Esophagus (tissue), 2 donors: ENCODE results near the gene TGFBR1. TPM values are rescaled to one million over a fixed set of nuclear protein-coding genes. Genes with fewer than 3 reads are reported as not detected.
"Not testable (repeated sequence)": the region's sequence is repeated elsewhere in the genome, so short reads cannot be mapped to it uniquely, and the experiment has no call there.

Experiments
- H3K27ac ChIP-seq, 2 donors: one replicate each; pipeline ENCODE4 v1.5.1; 2013; ENCODE audit warnings: low read depth in 2 of 2, mild to moderate bottlenecking in 2 of 2, inconsistent platforms in 1 of 2, low read length in 1 of 2, moderate library complexity in 1 of 2
- H3K27me3 ChIP-seq, 2 donors: one replicate each; pipeline ENCODE4 v1.6.1; 2013; ENCODE audit warnings: low read length in 2 of 2, control low read depth in 1 of 2, mild to moderate bottlenecking in 1 of 2; ENCODE audit not compliant: insufficient read depth in 2 of 2, control insufficient read depth in 1 of 2
- H3K36me3 ChIP-seq, 2 donors: one replicate each; pipeline ENCODE4 v1.6.1; 2013; ENCODE audit warnings: low read length in 1 of 2; ENCODE audit not compliant: control insufficient read depth in 2 of 2, insufficient read depth in 2 of 2
- H3K4me1 ChIP-seq, 2 donors: one replicate each; pipeline ENCODE4 v1.6.1; 2013; ENCODE audit warnings: low read length in 1 of 2; ENCODE audit not compliant: control insufficient read depth in 2 of 2, insufficient read depth in 2 of 2
- H3K4me3 ChIP-seq, 2 donors: one replicate each; pipeline ENCODE4 v1.5.1; 2013; ENCODE audit warnings: low read length in 2 of 2, mild to moderate bottlenecking in 2 of 2, low read depth in 1 of 2, moderate library complexity in 1 of 2
- H3K9me3 ChIP-seq, 2 donors: one replicate each; pipeline ENCODE4 v1.6.1; 2013; ENCODE audit warnings: mild to moderate bottlenecking in 2 of 2, low read depth in 1 of 2, low read length in 1 of 2, moderate library complexity in 1 of 2; ENCODE audit not compliant: control insufficient read depth in 2 of 2, insufficient read depth in 1 of 2
- WGBS, 2 donors: extraction: QIAGEN DNeasy Blood & Tissue Kit; methylation state at CpG; one replicate each; pipeline ENCODE4 v1.1.7; 2013; 5-methylcytosine and 5-hydroxymethylcytosine counted together
- polyA plus RNA-seq, 2 donors: library from polyadenylated mRNA; stranded (reverse); fragments of 200-250 nt; gene quantifications; one replicate each; pipeline ENCODE4 v1.2.3, GENCODE V29; 2013
- donor health status: healthy with polysubstance abuse.
- donor health status: Bipolar disorder and iron deficiency.

TGFBR1 gene
- polyA plus RNA-seq, 2 donors: 6.6 TPM

- Histone ChIP-seq H3K36me3 (no peaks in the 10 kb centered on the region), H3K4me3 (no peak overlapping the region), H3K27ac (no peak overlapping the region), H3K4me1 (no peaks in the 10 kb centered on the region), H3K27me3 (no peaks in the 10 kb centered on the region), H3K9me3 (no peaks in the 10 kb centered on the region)
- WGBS, 2 donors: 89 to 93% methylated on average over 5 of the region's 5 CpGs
Measured at GRCh38 chr9:99090336-99091130, 14.4 kb upstream of the TGFBR1 start.

- Histone ChIP-seq H3K36me3 (no peaks in the 10 kb centered on the region), H3K4me3 (no peak overlapping the region), H3K4me1 (no peaks in the 10 kb centered on the region), H3K27me3 (no peaks in the 10 kb centered on the region), H3K27ac (no peak overlapping the region), H3K9me3 (no peaks in the 10 kb centered on the region)
- WGBS, 2 donors: 72 to 81% methylated on average over 6 of the region's 6 CpGs
Measured at GRCh38 chr9:99092643-99093491, 12.0 kb upstream of the TGFBR1 start.

- WGBS, 2 donors: 82 to 85% methylated on average over 3 of the region's 3 CpGs
- no peaks in the 10 kb centered on the region for H3K4me1 ChIP-seq
- H3K36me3 ChIP-seq: no peaks in the 10 kb centered on the region
Measured at GRCh38 chr9:99093492-99093791, 11.5 kb upstream of the TGFBR1 start.

GRCh38 chr9:99095565-99095964 is 9.3 kb upstream of the TGFBR1 start:
- WGBS, 2 donors: 71 to 87% methylated on average over 3 of the region's 3 CpGs
- Histone ChIP-seq H3K9me3 (no peaks in the 10 kb centered on the region), H3K4me1 (no peaks in the 10 kb centered on the region), H3K4me3 (no peak overlapping the region), H3K27me3 (no peaks in the 10 kb centered on the region), H3K36me3 (no peaks in the 10 kb centered on the region), H3K27ac (no peak overlapping the region)

More at GRCh38 chr9:99093492-99093791, 11.5 kb upstream of the TGFBR1 start:
- Histone ChIP-seq H3K9me3 (no peaks in the 10 kb centered on the region), H3K27ac (no peak overlapping the region), H3K27me3 (no peaks in the 10 kb centered on the region), H3K4me3 (no peak overlapping the region)

- no peaks in the 10 kb centered on the region for H3K9me3 ChIP-seq
- no peak overlapping the region for H3K4me3 ChIP-seq
- no peaks in the 10 kb centered on the region for H3K27me3 ChIP-seq
- no peak overlapping the region for H3K27ac ChIP-seq
- H3K4me1 ChIP-seq: no peaks in the 10 kb centered on the region
- no peaks in the 10 kb centered on the region for H3K36me3 ChIP-seq
- WGBS, 2 donors: 91 to 94% methylated on average over 3 of the region's 3 CpGs
Measured at GRCh38 chr9:99096409-99096808, 8.5 kb upstream of the TGFBR1 start.

- 84 to 90% methylated on average over 5 of the region's 5 CpGs for WGBS, 2 donors
- not testable (repeated sequence) for H3K9me3 ChIP-seq, H3K27me3 ChIP-seq, H3K4me3 ChIP-seq, H3K27ac ChIP-seq, H3K4me1 ChIP-seq, H3K36me3 ChIP-seq
Measured at GRCh38 chr9:99099806-99100585, 4.9 kb upstream of the TGFBR1 start.

- no peaks in the 10 kb centered on the region for H3K27me3 ChIP-seq
- no peaks in the 10 kb centered on the region for H3K36me3 ChIP-seq
- H3K9me3 ChIP-seq: no peaks in the 10 kb centered on the region
- no peak overlapping the region for H3K4me3 ChIP-seq
- no peaks in the 10 kb centered on the region for H3K4me1 ChIP-seq
- WGBS, 2 donors: 75 to 77% methylated on average over 5 of the region's 5 CpGs
- no peak overlapping the region for H3K27ac ChIP-seq
Measured at GRCh38 chr9:99101271-99101670, 3.6 kb upstream of the TGFBR1 start.

GRCh38 chr9:99101812-99102211 is 3.1 kb upstream of the TGFBR1 start:
- Histone ChIP-seq H3K27ac (no peak overlapping the region), H3K4me1 (no peaks in the 10 kb centered on the region), H3K27me3 (no peaks in the 10 kb centered on the region), H3K9me3 (no peaks in the 10 kb centered on the region), H3K36me3 (no peaks in the 10 kb centered on the region), H3K4me3 (no peak overlapping the region)
- whole genome bisulfite sequencing, 2 donors: 95 to 97% methylated on average over 2 of the region's 2 CpGs

- H3K27ac ChIP-seq: peak overlapping the region; percentile 78 to 83
- H3K27me3 ChIP-seq: no peaks in the 10 kb centered on the region
- H3K4me3 ChIP-seq: peak overlapping the region in 1 of 2 donors; percentile 94
- H3K36me3 ChIP-seq: no peaks in the 10 kb centered on the region
- WGBS, 2 donors: 34 to 46% methylated on average over 11 of the region's 11 CpGs
- H3K9me3 ChIP-seq: no peaks in the 10 kb centered on the region
- no peaks in the 10 kb centered on the region for H3K4me1 ChIP-seq
Measured at GRCh38 chr9:99103054-99103895, 1.6 kb upstream of the TGFBR1 start.
